HG02571 (cell line): ENCODE data around the gene SPEN.
"Not testable (repeated sequence)": the region's sequence is repeated elsewhere in the genome, so short reads cannot be mapped to it uniquely, and the experiment has no call there.

Experiments used
- ATAC-seq: cut with Tn5 transposase; IDR thresholded peaks from one replicate; pipeline ENCODE4 v1.9.1; 2021; ENCODE audit warnings: mild to moderate bottlenecking, moderate library complexity; ENCODE audit not compliant: unreplicated experiment

SPEN gene

GRCh38 chr1:15833069-15833679 is 14.3 kb upstream of the SPEN start:
- no peak for ATAC-seq

- ATAC-seq: no peak
These were observed 13.6 kb upstream of the SPEN start for GRCh38 chr1:15833842-15834405.

GRCh38 chr1:15834406-15835204 is 12.9 kb upstream of the SPEN start:
- peak; percentile 37 for ATAC-seq

GRCh38 chr1:15835205-15835740 is 12.2 kb upstream of the SPEN start:
- ATAC-seq: peak; percentile 3

GRCh38 chr1:15835741-15836510 is 11.6 kb upstream of the SPEN start:
- peak; percentile 41 for ATAC-seq

- not testable (repeated sequence) for ATAC-seq
These were observed 11.1 kb upstream of the SPEN start for GRCh38 chr1:15836511-15836771.

GRCh38 chr1:15836772-15837669 is 10.5 kb upstream of the SPEN start:
- peak; percentile 26 for ATAC-seq

- ATAC-seq: no peak
These were observed 9.6 kb upstream of the SPEN start for GRCh38 chr1:15837931-15838330.

GRCh38 chr1:15838721-15839120 is 8.8 kb upstream of the SPEN start:
- ATAC-seq: no peak

- ATAC-seq: no peak
These were observed 3.5 kb upstream of the SPEN start for GRCh38 chr1:15843826-15844572.

GRCh38 chr1:15846056-15846455 is 1.5 kb upstream of the SPEN start:
- ATAC-seq: not testable (repeated sequence)

GRCh38 chr1:15847893-15848142 is 311 bp downstream of the SPEN start:
- ATAC-seq: no peak

- peak; percentile 16 for ATAC-seq
These were observed 829 bp downstream of the SPEN start for GRCh38 chr1:15848143-15848928.

GRCh38 chr1:15848929-15849774 is 1.6 kb downstream of the SPEN start:
- no peak for ATAC-seq

- ATAC-seq: no peak
These were observed 2.3 kb downstream of the SPEN start for GRCh38 chr1:15849775-15850324.

- no peak for ATAC-seq
These were observed 3.0 kb downstream of the SPEN start for GRCh38 chr1:15850471-15851001.

GRCh38 chr1:15851210-15852035 is 3.9 kb downstream of the SPEN start:
- no peak for ATAC-seq
